GM12874 (cell line): ENCODE data around the gene PALLD.

Experiments used
- CTCF ChIP-seq: IDR thresholded peaks from 2 replicates; pipeline ENCODE4 v1.5.1; 2011; ENCODE audit warnings: low read depth, mild to moderate bottlenecking, control low read depth, low read length, moderate library complexity; ENCODE audit not compliant: insufficient read depth

The PALLD gene

GRCh38 chr4:168677063-168677462, 180.2 kb downstream of the PALLD start:
- TF ChIP-seq CTCF, result no peak

DNA sequence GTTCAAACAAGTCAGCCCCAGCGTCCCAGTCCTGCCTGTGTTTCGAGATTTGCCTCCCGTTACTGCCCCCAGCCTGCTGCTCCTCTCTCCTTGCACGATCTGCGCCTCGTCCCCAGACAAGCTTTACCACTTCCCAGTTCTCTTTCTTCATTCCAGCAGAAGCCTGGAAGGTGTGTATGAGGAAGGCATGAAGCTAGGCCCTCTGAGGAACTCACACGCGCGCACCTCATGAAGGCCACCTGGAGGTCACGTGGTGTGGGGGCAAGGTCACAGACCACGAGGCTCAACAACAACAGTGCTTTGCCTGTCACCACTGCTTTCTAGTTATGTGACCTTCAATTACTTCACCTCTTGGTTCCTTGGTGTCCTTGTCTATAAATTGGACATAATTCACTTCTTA, 181.0 kb downstream of the PALLD start:
- no peak for TF ChIP-seq CTCF

GRCh38 chr4:168678751-168679366, 182.0 kb downstream of the PALLD start:
- TF ChIP-seq CTCF, result no peak

GRCh38 chr4:168679397-168679796, 182.5 kb downstream of the PALLD start:
- TF ChIP-seq CTCF, result no peak

- no peak for TF ChIP-seq CTCF
Observed at GRCh38 chr4:168679819-168680218, 183.0 kb downstream of the PALLD start.

- no peak for TF ChIP-seq CTCF
Observed at GRCh38 chr4:168682898-168683500, 186.1 kb downstream of the PALLD start.

DNA sequence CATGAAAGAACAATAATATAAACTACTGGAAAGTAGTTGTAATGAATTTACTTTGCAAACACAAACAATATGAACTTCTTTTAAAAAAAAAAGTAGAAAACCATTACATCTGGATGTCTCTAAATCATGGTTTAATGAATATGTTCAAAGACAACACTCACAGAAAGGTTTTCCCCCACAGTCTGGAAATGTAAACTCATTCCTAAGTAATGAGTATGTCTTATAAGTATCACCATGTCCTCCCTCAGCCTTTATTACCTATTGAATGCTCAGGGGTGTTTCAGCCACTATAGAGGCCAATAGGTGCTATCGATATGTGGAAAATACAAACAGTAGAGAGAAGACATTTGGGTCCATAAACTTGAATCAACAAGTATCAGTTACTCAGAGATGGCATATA, 186.7 kb downstream of the PALLD start:
- TF ChIP-seq CTCF, result no peak
